GM18909 (cell line): ENCODE measurements around the gene ATP5ME.
"Not testable (repeated sequence)": the region's sequence is repeated elsewhere in the genome, so short reads cannot be mapped to it uniquely, and the experiment has no call there.

Experiments
- ATAC-seq: cut with Tn5 transposase; IDR thresholded peaks from one replicate; pipeline ENCODE4 v1.9.1; 2021; ENCODE audit warnings: mild to moderate bottlenecking; ENCODE audit not compliant: unreplicated experiment, poor library complexity

ATP5ME gene

DNA sequence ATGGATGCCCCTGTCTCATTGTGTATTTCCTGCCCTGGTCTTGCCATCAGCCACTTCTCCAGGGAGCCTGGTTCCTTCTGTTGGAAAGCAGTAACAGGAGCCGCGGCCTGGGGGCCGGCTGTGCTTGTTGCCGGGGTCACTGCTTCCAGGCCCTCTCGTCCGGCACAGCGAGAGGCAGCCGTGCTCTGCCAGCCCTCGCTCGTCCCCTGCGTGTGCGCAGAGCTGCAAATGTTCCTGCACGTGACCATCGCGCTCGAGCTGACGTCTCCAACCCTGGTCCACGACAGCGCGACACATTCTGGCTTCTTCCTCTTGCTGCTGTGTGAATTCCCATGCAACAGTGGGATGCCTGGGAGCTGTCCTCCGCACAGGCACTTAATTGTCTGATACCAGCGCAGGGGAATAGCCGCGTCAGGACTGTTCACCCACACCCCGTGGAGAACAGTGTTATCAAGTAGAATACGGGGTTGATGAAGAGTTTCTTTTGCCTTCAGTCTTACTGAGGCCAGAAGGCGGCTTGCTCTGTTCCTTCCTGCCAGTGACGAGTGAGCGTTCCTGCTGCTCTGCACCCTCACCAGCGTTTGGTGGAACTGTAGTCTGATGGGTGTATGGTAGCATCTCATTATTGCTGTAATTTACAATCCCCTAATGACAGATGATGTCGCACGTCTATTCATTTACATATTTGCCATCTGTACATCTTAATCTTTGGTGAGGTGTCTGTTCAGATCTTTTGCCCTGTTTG is 36.4 kb downstream of the ATP5ME start:
- no peak for ATAC-seq

GRCh38 chr4:636628-637159 is 37.4 kb downstream of the ATP5ME start:
- no peak for ATAC-seq

GRCh38 chr4:635851-636627 is 38.0 kb downstream of the ATP5ME start:
- ATAC-seq: no peak

DNA sequence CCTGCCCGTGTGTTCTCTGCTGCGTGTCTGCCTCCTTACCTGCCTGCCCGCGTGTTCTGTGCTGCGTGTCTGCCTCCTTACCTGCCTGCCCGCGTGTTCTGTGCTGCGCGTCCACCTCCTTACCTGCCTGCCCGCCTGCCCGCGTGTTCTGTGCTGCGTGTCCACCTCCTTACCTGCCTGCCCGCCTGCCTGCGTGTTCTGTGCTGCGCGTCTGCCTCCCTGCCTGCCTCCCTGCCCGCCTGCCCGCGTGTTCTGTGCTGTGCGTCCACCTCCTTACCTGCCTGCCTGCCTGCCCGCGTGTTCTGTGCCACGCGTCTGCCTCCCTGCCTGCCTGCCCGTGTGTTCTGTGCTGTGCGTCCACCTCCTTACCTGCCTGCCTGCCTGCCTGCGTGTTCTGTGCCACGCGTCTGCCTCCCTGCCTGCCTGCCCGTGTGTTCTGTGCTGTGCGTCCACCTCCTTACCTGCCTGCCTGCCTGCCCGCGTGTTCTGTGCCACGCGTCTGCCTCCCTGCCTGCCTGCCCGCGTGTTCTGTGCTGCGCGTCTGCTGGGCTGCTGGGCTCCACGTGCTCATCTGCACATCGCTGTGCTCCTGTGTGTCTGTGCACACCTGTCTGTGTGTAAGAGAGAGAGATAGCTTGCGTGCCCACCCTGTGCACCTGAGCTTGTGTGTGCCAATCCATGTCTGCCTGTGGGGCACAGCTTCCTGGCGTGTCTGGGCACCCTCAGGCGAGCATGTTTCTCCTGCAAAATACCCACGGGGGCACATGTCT is 38.8 kb downstream of the ATP5ME start:
- not testable (repeated sequence) for ATAC-seq

DNA sequence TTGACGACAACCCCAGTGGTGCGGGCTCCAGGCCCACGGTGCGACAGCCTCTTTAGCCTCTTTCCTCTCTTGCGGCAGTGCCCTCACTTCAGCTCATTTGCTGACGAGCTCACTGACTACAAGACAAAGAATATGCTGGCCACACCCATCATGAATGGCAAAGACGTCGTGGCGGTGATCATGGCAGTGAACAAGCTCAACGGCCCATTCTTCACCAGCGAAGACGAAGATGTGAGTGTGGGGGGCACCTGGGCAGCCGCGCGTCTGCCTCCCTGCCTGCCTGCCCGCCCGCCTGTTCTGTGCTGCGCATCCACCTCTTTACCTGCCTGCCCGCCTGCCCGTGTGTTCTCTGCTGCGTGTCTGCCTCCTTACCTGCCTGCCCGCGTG is 39.5 kb downstream of the ATP5ME start:
- no peak for ATAC-seq

DNA sequence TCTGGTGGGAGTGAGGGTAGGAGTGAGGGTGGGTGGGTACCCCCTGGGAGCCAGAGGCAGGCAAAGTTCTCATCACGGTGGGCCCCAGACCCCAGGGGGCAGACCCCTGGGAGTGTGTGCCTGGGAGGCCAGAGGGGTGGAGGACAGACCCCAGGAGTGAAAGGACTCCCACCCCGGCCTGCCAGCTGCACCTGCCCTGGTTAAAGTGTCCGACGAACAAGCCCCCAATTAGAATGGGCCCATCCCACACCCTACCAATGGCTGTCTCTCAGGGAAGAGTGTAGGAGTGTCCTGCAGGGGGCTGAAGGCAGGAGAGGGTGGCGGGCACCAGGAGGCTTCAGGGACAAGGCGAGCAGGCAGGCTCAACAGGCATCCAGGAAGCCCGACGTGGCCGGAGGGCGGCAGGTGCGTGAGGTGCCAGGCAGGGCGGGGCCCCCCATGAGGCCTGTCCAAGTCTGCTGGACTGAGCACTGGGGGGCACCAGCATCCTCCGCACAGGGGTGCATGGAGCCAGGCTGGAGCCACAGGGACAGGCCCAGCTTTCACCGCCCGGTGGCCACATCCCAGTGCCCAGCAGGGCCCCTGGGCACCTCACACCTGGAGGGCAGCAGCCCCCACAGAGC is 40.0 kb downstream of the ATP5ME start:
- ATAC-seq: no peak

- ATAC-seq: no peak
Observed at GRCh38 chr4:633406-633805, 40.7 kb downstream of the ATP5ME start.

- ATAC-seq: no peak
Observed at GRCh38 chr4:632926-633325, 41.1 kb downstream of the ATP5ME start.

DNA sequence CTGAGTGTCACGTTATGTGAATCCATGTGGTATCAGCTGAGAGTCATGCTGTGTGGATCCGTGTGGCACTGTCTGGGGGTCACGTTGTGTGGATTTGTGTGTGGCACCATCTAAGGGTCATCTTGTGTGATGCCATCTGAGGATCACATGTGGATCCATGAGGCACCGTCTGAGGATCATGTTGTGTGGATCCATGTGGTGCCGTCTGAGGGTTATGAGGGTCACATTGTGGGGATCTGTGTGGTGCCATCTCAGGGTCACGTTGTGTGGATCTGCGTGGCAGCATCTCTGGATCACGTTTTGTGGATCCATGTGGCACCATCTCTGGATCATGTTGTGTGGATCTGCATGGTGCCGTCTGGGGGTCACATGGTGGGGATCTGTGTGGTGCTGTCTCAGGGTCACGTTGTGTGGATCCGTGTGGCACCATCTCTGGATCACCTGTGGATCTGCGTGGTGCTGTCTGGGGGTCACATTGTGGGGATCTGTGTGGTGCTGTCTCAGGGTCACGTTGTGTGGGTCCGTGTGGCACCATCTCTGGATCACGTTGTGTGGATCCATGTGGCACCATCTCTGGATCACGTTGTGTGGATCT is 41.8 kb downstream of the ATP5ME start:
- no peak for ATAC-seq

- no peak for ATAC-seq
Observed at GRCh38 chr4:630656-631055, 43.4 kb downstream of the ATP5ME start.

DNA sequence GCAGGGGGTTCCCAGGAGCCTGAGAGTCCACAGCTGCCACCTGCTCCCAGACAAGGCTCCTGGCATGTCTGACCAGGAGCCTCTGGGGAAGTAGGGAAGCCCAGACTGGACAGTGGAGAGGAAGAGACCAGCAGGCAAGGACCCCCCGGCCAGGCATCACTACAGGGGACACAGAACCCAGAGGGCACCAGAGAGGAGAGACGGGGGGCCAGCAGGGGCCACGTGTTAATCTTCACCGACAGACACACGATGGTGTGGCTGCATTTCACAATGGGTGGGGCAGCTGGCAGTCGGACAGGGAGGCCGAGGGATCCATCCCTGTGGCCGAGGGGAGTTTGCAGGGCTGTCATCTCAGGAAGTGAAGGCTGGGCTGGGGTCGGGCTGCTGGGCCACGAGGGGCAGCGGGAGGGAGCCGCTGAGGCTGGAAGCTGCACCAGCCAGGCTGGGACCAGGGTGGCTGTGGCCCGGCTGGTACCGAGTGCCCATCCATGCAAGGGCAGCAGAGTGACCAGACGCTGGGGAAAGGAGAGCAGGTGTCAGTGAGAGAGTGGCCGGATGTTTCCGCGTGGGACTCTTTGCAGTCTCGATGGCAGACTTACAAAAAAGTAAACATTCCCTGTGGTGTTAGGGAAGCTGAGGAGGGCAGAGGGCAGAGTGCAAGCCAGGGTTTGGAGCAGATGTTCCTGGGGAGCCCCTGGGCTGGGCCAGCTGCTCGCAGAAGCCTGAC is 44.0 kb downstream of the ATP5ME start:
- no peak for ATAC-seq

DNA sequence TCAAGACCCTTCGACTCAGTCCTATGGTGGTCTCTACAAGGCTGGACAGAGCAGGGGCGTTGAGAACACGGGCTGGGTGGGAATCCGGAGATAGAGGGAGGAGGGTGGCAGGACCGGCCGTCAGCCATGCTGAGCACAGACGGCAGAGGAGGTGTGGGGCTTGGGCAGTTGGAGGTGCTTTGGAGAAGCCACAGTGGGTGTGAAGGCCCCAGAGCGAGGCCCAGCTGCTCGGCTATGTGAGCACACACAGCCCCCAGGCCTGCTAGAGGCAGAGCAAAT is 44.5 kb downstream of the ATP5ME start:
- ATAC-seq: no peak

- ATAC-seq: no peak
Observed at GRCh38 chr4:628821-629635, 45.0 kb downstream of the ATP5ME start.

DNA sequence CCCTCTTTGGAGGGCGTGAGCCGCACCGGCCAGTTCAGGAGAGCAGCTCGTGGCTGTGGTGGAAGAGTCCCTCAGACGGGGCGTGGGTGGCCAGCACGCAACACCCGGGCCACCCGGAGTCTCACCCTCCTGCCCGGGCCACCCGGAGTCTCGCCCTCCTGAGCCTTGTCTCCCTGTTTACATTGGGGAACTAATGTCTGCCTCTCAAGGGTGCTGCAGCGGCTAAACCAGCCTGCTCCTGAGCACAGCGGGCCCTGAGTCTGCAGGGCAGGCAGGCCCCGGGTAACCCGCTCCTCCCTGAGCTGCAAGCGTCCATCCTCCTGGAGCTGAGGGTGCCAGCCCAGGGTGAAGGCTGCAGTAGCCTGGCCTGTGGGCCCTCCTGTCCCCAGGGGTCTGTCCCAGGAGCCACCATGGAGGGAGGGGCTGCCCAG is 45.8 kb downstream of the ATP5ME start:
- no peak for ATAC-seq

GRCh38 chr4:627347-628125 is 46.5 kb downstream of the ATP5ME start:
- no peak for ATAC-seq

DNA sequence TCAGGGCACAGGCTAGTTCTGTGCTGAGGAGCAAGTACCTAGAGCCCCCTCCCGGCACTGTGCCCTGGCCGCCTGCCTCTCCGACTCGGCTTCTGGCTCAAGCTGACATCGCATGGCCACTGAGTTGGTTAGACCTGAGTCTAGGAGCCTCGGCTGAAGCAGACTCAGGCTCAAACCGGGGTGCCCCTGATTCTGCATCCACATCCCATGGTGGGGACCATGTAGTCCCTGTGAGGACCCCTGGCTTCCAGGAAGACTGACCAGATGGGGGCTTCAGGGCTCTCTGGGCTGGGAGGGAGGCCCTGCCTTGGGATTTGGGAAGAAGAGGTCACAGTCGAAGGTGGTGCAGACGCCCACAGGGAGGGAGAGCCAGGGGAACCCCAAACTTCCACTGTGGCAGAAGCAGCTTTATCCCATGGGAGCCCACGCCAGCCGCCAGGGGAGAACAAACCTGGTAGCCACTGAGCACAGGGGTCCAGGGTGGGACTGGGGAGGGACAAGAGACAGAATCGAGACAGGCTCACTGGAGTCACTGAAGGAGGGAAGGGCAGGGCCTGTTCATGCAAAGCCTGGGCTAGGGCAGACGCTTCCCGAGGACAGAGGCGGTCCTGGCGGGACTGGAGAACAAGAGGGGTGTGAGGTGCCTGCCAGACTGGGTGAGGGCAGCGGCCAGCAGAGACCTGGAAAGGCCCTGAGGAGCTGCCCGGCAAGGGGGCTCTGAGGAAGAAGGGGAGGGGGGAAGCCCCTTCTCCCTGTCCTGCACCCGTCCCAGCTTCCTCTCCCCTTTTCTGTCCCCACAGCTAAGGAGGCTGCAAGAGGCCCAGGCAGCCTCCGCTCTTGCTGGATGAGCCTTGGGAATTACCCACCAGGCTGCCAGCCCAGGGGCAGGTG is 47.6 kb downstream of the ATP5ME start:
- no peak for ATAC-seq

DNA sequence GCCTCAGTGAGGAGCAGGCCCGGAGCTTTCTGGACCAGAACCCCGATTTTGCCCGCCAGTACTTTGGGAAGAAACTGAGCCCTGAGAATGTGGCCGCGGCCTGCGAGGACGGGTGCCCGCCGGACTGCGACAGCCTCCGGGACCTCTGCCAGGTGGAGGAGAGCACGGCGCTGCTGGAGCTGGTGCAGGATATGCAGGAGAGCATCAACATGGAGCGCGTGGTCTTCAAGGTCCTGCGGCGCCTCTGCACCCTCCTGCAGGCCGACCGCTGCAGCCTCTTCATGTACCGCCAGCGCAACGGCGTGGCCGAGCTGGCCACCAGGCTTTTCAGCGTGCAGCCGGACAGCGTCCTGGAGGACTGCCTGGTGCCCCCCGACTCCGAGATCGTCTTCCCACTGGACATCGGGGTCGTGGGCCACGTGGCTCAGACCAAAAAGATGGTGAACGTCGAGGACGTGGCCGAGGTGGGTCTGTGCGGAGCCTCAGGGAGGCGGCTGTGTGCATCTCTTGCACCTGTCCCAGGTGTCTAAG is 48.4 kb downstream of the ATP5ME start:
- ATAC-seq: no peak
